Pons (tissue), 1 donor: Measurements from ENCODE around the gene ADAMTS15.

Experiments
- DNase-seq: peaks from one replicate; pipeline ENCODE4 v3.0.0-alpha.2; 2016; ENCODE audit warnings: low spot score

Gene ADAMTS15

DNA sequence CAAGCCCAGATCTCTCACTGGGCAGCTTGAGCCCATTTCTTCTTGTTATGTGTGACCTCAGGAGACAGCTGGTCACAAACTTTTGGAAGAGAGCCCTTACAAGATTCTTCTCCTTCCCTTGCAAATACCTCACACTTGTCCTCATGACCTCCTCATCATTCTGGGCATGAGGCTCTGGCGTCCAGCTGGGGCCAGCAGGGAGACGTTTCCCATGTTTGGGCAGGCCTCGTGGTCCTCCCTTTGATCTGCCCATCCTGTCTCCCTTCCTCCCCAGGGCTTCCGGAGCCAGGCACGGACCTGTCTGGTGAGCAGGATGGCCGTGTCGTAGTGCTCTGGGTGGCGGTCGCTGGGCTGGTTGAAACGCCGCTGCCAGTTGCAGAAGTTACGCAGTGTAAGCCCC lies 29.7 kb upstream of the ADAMTS15 start:
- no peak for DNase-seq

- no peak for DNase-seq
Measured at GRCh38 chr11:130420478-130421198, 27.8 kb upstream of the ADAMTS15 start.

DNA sequence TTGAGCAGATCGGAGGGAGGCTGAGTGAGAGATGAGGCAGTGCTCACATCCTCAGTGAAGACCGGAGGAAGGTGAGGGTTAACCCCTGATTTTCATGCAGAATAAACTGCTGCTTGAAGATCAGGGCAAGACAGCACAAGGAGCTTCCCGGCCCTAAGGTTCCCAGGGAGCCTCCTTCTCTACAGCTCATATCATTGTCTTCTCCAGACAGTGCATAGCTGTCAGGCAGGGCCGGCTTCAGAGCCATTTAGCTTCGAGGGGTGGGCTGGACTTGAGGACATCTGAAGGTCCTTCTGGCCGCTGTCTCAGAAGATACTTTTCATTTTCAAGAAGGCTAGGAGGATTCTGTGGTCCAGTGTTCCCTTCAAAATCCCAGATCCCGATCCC lies 27.3 kb upstream of the ADAMTS15 start:
- DNase-seq, result no peak

DNA sequence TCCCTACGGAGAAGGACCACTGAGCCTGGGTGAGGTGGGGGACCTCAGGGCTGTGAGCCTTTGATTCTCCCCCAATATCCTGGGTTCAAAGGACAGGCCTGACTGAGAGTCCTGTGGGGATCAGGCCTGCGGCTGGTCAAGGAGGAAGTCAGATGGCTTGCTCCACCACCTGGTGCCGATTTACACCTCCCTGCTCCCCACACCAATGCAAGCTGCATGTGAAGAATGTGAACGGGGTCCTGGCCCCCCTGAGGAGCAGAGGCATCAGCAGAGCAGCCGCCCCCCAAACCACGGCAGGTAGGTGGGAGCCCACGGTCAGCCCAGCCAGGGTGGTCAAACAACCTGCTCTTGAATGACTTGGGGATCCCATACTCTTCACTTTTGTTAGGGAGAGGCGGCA lies 26.7 kb upstream of the ADAMTS15 start:
- no peak for DNase-seq

DNA sequence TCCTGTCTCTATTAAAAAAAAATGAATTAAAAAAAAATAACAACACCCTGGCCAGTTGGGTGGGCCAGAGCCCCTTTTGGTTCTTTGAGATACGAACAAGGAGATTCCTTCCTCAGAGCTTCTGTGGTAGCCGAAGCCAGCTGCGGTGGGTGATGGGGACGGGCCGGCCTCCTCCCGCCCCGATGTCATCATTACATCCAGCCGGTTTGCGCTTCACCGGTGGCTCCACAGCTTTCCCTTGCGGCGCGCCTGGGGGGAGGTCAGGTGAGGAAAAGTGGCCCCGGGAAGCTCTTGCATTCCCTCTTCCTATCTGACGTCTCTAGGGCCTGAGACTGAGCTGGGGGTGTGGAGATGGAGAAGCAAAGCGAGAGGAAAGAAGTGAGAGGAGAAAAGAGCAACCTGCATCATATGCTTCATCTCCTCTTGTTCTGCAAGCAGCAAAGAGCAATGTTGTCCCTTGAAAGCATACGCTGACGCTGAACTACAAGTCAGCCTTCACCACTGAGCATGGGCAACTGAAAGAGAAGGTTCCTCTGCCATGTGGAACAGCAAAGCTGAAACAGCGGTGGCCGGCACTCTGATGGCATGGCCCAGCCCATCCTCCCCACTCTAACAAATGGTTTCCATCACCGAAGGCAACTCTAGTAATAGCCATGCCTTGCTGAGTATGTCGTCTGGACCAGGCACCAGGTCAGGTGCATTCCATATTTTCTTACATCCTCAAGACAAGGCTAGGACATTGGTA lies 26.0 kb upstream of the ADAMTS15 start:
- no peak for DNase-seq

- DNase-seq, result no peak
Measured at GRCh38 chr11:130423541-130424142, 24.8 kb upstream of the ADAMTS15 start.

DNA sequence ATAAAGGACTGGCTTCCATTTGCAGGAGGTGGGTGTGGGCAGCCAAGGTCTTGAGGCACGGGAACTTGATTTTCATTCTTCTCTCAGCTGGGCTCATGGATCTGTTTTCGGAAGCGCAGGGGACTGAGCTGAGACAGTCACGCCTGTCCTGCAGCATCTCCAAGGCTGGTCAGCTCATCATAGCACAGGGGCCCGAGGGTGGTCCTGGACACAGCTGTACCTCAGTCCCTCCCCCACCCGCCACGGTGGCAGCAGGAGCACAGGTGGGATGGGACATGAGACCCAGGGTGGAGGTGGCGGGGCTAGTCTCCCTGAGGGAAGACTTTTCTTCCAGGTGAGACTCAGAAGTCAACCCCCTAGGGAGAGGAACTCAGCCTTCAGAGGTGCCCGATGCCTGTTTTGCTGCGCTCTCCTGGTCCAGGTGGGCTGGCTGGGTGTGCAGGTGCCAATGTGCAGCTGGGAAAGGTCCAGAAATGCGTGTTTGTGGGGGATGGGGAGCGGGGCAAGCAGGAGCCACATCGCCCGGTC lies 23.8 kb upstream of the ADAMTS15 start:
- no peak for DNase-seq

- no peak for DNase-seq
Measured at GRCh38 chr11:130425156-130425555, 23.3 kb upstream of the ADAMTS15 start.

- DNase-seq, result peak; percentile 51
Measured at GRCh38 chr11:130426223-130426836, 22.1 kb upstream of the ADAMTS15 start.

- DNase-seq, result no peak
Measured at GRCh38 chr11:130426837-130427341, 21.6 kb upstream of the ADAMTS15 start.

GRCh38 chr11:130427581-130428315 lies 20.7 kb upstream of the ADAMTS15 start:
- DNase-seq, result no peak

- DNase-seq, result no peak
Measured at GRCh38 chr11:130428316-130429119, 19.9 kb upstream of the ADAMTS15 start, which contains the start of gene ADAMTS8. Gene ADAMTS8, minus strand, starts transcription at chr11:130428609. Its CDS starts 323 bp downstream, at chr11:130428286.

DNA sequence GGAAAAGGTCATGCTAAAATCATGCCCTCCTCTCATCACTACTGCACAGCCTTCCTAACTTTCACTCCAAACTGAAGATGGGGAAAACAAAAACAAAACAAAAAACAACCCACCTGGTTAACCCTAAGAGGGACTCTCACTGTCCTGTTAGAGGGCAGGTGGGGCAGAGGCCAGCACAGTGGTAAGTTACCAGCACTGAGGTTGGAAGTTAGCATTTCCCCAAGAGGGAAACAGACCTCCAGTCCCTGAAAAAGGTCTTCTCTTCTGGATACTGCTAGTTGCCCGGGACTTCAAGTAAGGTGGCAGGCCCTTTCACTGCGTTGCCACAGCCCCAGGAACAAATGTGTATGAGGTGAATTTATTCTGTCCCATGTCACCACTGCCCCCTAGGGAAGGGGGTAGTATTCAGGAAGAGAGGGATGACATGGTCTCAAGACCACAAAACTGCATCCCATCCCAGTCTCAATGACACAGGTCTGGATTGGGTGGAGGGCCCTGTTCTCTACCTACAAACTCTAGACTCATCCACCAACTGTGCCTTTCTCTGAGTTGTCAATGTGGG lies 19.2 kb upstream of the ADAMTS15 start:
- DNase-seq, result no peak

- DNase-seq, result no peak
Measured at GRCh38 chr11:130429983-130430382, 18.5 kb upstream of the ADAMTS15 start.

- peak; percentile 70 for DNase-seq
Measured at GRCh38 chr11:130431331-130431773, 17.1 kb upstream of the ADAMTS15 start.

GRCh38 chr11:130431801-130432200 lies 16.6 kb upstream of the ADAMTS15 start:
- DNase-seq, result no peak

GRCh38 chr11:130433357-130433756 lies 15.1 kb upstream of the ADAMTS15 start:
- DNase-seq, result no peak

GRCh38 chr11:130434521-130435223 lies 13.8 kb upstream of the ADAMTS15 start:
- peak; percentile 93 for DNase-seq

DNA sequence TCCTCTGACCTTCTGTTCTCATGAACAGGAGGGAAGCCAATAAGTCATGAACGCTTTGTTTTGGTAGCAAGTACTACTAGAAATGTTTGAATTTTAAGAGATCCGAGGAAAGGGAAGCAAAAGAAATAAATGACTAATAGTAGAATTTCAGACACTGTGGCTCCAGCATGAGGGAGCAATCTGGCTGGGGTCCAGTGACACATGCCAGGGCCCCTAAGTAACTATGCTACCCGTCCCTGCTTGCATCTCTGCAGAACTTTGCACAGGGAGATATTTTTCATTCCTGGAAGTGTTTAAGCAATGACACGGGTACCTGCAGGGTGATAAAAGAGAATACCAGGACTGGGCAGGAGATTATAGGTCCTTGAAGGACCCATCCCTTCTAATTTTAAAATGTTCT lies 12.8 kb upstream of the ADAMTS15 start:
- DNase-seq, result no peak

DNA sequence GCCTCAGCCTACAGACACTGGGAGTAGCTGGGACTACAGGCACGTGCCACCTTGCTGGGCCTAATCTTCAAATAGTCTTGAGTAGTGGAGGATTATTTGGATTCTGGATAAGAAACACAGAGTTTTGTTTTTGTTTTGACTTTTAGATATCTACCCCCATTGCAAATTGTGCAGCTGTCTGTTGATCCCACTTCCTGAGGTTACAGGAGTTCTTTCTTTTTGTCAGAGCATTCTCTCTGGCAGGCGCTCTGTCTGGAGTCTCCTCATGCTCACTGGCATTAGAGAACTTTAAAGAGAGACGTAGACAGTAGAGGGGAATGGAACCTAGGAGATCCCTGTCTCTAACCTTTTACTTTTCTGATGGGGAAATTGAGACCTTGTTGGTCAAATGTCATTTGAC lies 12.3 kb upstream of the ADAMTS15 start:
- no peak for DNase-seq
